Ovary (tissue), 9 donors: ENCODE results near the gene ADAMTS12. TPM values are rescaled to one million over a fixed set of nuclear protein-coding genes. Genes with fewer than 3 reads are reported as not detected.

Source experiments
- DNase-seq, 5 donors: peaks; one replicate each; pipeline ENCODE4 v3.0.0-alpha.2; 2019 to 2020
- H3K27ac ChIP-seq, 2 donors: fragments of 200-600 bp; one replicate each; pipeline versions ENCODE4 v1.5.1 to v1.8.0; 2019 to 2022
- H3K27me3 ChIP-seq: fragments of 200-600 bp; one replicate; pipeline ENCODE4 v1.8.0; 2022
- H3K36me3 ChIP-seq: fragments of 200-600 bp; sonication (generic); one replicate; pipeline ENCODE4 v1.5.1; 2019
- H3K4me1 ChIP-seq: one replicate; pipeline ENCODE4 v1.8.1; 2013; ENCODE audit warnings: mild to moderate bottlenecking, moderate library complexity; ENCODE audit not compliant: insufficient read depth
- H3K4me3 ChIP-seq: fragments of 200-600 bp; sonication (generic); one replicate; pipeline ENCODE4 v1.5.1; 2017
- H3K9me3 ChIP-seq, 2 donors: fragments of 200-600 bp in 1 of 2; sonication (generic) in 1 of 2; one replicate each; pipeline versions ENCODE4 v1.5.1 to v1.8.1; 2013 to 2019; ENCODE audit warnings: mild to moderate bottlenecking in 1 of 2, moderate library complexity in 1 of 2
- CTCF ChIP-seq, 3 donors: fragments of 450-650 bp in 2 of 3; fragments of 200-600 bp in 1 of 3; IDR thresholded peaks; one replicate each; pipeline versions ENCODE4 v1.5.1 to v1.8.0; 2016 to 2022; ENCODE audit warnings: antibody characterized with exemption in 3 of 3, mild to moderate bottlenecking in 1 of 3
- EP300 ChIP-seq: sonication (generic); formaldehyde crosslinking; IDR thresholded peaks from one replicate; pipeline ENCODE4 v1.6.1; 2017; ENCODE audit warnings: antibody characterized with exemption
- POLR2A ChIP-seq: fragments of 450-650 bp; IDR thresholded peaks from one replicate; pipeline ENCODE4 v1.6.1; 2017; ENCODE audit warnings: antibody characterized with exemption, mild to moderate bottlenecking, moderate library complexity
- WGBS, 3 donors: extraction: QIAGEN DNeasy Blood & Tissue Kit in 1 of 3; methylation state at CpG; one replicate each; pipeline versions ENCODE4 v1.1.5 to v1.1.7; 2013 to 2017; 5-methylcytosine and 5-hydroxymethylcytosine counted together
- intact Hi-C, 4 donors: fragments of 100-400 bp; cut with DNase I; formaldehyde crosslinking; loops; one replicate each; pipeline versions ENCODE4 v1.11.0 to v1.15.1; 2022 to 2023
- polyA plus RNA-seq, 2 donors: library from polyadenylated mRNA; stranded (reverse); fragments of 200-250 nt in 1 of 2; fragments of 350-450 nt in 1 of 2; fragmentation: Illumina TruSeq in 1 of 2; extraction: RNeasy Lipid Tissue Mini Kit (QIAGEN cat#74804) in 1 of 2; gene quantifications; one replicate each; pipeline ENCODE4 v1.2.3, GENCODE V29; 2013 to 2014
- total RNA-seq, 7 donors: library from RNA; depleted of rRNA in 2 of 7; stranded (reverse); fragments of >200 nt in 2 of 7; fragmentation: NEBNext Ultra II Directional in 3 of 7; extraction: Animal tissue kit (Norgen Biotek cat#: 25700) in 3 of 7; gene quantifications; one replicate each; pipeline versions ENCODE4 v1.1.0 to v1.2.4, GENCODE V29; 2016 to 2023
- donor health status: DM: no; HTN: no; CAD: no; lungs with moderate emphysema.
- donor health status: DM: no; HTN: no; CAD: no.
- donor health status: Bipolar disorder and iron deficiency.
- donor health status: DM: yes; HTN: yes; CAD: no.
- donor health status: DM: no; HTN: no; CAD: no.
- donor health status: DM: yes; HTN: yes; CAD: no.

The ADAMTS12 gene
- total and polyA plus RNA-seq, 9 donors: 2.9 to 9.8 (median 5.5) TPM

- no peak overlapping the region for H3K27ac ChIP-seq
- 93 to 96% (median 95%) methylated on average over 1 of the region's 1 CpG for WGBS, 3 donors
- intact Hi-C loops: loop anchor here in 1 of 4 donors (5.0 kb wide), 1 partner anchor 747 kb away; no protein-coding TSS in a partner anchor
These were observed 172.0 kb downstream of the ADAMTS12 start for GRCh38 chr5:33719769-33720168.

DNA sequence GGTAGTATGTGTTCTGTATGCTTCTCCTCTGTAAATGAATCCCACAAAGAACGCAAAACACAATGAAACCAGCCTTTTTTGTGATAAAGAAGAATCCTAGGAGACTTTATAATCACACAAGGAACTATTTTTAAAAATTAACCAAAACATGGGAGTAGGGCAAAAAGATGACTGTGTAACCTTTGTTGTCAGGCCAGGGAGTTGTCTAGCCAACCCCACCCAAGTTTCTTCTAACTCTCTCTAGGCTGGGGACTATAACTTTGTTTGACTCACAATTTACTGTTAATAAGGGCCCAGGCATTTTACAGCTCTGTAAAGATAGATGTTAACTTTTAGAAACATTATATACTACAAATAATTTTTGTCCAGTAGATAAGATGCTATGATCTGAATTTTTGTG, 176.1 kb downstream of the ADAMTS12 start:
- no peak for DNase-seq
- H3K9me3 ChIP-seq: no peaks in the 10 kb centered on the region
- no peaks in the 10 kb centered on the region for H3K36me3 ChIP-seq
- no peak for TF ChIP-seq EP300
- no peak for TF ChIP-seq POLR2A
- TF ChIP-seq CTCF (IDR thresholded peaks at IDR 0.05): no peak
- no peak overlapping the region for H3K27ac ChIP-seq
- H3K4me3 ChIP-seq: no peak overlapping the region
- intact Hi-C loops: no loop called here
- H3K27me3 ChIP-seq: no peaks in the 10 kb centered on the region
- 38 to 42% (median 41%) methylated on average over 1 of the region's 1 CpG for WGBS, 3 donors
- no peaks in the 10 kb centered on the region for H3K4me1 ChIP-seq

More at GRCh38 chr5:33719769-33720168, 172.0 kb downstream of the ADAMTS12 start:
- H3K4me3 ChIP-seq: no peak overlapping the region
- no peaks in the 10 kb centered on the region for H3K9me3 ChIP-seq
- no peak for TF ChIP-seq EP300
- no peak for TF ChIP-seq CTCF (IDR thresholded peaks at IDR 0.05)
- TF ChIP-seq POLR2A: no peak
- H3K36me3 ChIP-seq: no peaks in the 10 kb centered on the region
- H3K4me1 ChIP-seq: no peaks in the 10 kb centered on the region
- no peak for DNase-seq
- H3K27me3 ChIP-seq: no peaks in the 10 kb centered on the region

GRCh38 chr5:33713136-33713765, 178.5 kb downstream of the ADAMTS12 start:
- Histone ChIP-seq H3K36me3 (no peaks in the 10 kb centered on the region), H3K27ac (no peak overlapping the region)
- 60 to 65% (median 62%) methylated on average over 2 of the region's 2 CpGs for WGBS, 3 donors

DNA sequence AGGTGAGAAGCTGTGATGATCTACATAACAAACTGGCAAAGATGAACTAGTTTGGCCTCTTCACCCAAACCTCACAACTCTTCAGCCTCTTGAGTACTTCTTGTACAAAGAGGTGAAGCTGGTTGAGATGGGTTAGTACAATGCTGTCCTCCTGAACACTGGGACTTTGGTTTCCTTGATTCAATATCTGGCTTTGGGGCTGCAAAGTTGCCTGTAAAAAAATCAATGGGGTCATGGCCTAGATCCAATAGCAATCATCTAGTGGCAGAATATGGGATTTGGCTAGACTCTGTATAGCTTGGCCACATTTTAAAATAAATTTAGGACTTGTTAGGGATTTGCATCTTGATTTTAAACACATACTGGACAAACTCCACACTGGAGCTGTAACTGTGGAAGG, 179.1 kb downstream of the ADAMTS12 start:
- Histone ChIP-seq H3K36me3 (no peaks in the 10 kb centered on the region), H3K9me3 (no peaks in the 10 kb centered on the region), H3K27ac (no peak overlapping the region), H3K4me3 (no peak overlapping the region), H3K27me3 (no peaks in the 10 kb centered on the region), H3K4me1 (no peaks in the 10 kb centered on the region)
- intact Hi-C loops: no loop called here
- TF ChIP-seq POLR2A (no peak), CTCF (IDR thresholded peaks at IDR 0.05) (no peak), EP300 (no peak)
- no peak for DNase-seq

More at GRCh38 chr5:33713136-33713765, 178.5 kb downstream of the ADAMTS12 start:
- Histone ChIP-seq H3K27me3 (no peaks in the 10 kb centered on the region), H3K4me3 (no peak overlapping the region), H3K9me3 (no peaks in the 10 kb centered on the region), H3K4me1 (no peaks in the 10 kb centered on the region)
- no peak for DNase-seq
- intact Hi-C loops: no loop called here
- TF ChIP-seq CTCF (IDR thresholded peaks at IDR 0.05) (no peak), POLR2A (no peak), EP300 (no peak)
